ENCODE data around the gene UNKL.

UNKL gene

DNA sequence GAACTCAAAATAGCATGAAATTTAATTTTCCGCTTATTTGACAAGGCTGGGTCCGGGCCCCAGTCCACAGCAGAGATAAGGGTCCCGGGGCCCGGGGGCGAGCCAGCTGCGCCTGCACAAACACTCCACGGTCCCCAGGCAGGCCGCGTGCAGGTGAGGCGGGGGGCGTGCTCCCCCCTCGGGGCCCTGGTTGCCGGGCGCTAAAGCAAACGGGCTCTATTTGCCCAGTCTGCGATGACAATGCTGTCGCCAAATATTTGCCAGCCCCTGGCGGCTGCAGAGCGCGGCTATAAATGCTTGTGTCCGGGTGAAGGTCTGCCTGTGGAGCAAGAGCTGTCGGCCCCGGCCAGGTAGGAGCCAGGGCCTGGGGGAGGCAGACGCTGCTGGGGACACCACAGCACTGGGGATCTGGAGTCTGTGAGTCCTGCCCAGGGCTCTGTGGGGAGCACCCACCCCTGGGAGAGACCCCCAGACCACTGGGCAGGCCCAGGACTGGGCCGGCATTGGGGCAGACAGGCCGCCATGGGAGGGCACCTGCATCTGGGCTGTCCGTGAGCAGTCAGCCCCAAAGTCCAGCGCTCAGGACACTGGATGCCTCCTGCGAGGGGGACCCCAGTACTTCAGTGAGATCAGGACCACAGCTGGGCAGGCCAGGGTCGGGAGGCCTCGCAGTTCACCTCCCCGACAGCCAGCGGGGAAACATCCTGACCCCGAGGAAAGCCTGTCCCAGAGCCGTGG is 16.4 kb upstream of the UNKL start, which contains the start of gene PERCC1:
TSS of gene PERCC1 (plus strand) at position 320 of the 738 bp plus-strand sequence. CDS start 1,516 bp downstream, outside the sequence.
- no peak for DNase-seq

- DNase-seq: no peak
These were observed 15.8 kb upstream of the UNKL start for GRCh38 chr16:1430214-1430758.

DNA sequence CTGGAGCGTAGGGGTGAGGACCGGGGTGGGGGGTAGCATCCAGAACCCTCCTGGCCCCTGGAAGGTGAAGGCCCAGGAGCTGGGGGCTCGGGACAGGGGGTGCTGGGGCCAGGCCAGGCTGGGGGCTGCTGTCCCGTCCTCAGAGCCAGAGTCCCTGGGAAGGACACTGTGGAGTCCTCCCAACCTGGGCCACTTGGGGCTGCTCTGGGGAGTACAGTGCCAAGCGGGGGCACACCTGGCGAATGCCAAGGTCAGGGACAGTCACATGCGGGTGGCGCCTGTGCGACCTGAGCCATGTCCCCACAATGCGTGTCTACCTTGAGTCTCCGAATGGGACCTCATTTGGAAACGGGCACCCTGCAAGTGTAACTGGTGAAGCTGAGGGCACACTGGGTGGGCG is 15.1 kb upstream of the UNKL start:
- no peak for DNase-seq

DNA sequence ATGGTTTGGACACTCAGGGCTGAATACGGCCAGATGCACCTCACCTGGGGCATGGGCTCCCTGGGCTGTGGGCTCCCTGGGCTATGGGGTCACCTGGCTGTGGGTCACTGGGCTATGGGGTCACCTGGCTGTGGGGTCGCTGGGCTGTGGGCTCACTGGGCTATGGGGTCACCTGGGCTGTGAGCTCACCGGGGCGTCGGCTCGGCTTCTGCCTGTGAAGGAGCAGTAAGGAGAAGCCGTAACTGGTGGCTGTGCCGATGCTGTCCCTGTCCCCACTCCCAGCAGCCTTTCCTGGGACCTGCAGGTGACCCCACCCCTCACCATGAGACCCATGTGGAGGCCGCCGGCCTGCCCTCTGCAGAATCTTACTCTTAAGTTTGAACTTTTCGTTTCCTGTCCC is 14.5 kb upstream of the UNKL start:
- DNase-seq: no peak

GRCh38 chr16:1428511-1428910 is 14.0 kb upstream of the UNKL start:
- peak; percentile 4 to 22 for DNase-seq

- DNase-seq: no peak
These were observed 13.3 kb upstream of the UNKL start for GRCh38 chr16:1427473-1428461.

DNA sequence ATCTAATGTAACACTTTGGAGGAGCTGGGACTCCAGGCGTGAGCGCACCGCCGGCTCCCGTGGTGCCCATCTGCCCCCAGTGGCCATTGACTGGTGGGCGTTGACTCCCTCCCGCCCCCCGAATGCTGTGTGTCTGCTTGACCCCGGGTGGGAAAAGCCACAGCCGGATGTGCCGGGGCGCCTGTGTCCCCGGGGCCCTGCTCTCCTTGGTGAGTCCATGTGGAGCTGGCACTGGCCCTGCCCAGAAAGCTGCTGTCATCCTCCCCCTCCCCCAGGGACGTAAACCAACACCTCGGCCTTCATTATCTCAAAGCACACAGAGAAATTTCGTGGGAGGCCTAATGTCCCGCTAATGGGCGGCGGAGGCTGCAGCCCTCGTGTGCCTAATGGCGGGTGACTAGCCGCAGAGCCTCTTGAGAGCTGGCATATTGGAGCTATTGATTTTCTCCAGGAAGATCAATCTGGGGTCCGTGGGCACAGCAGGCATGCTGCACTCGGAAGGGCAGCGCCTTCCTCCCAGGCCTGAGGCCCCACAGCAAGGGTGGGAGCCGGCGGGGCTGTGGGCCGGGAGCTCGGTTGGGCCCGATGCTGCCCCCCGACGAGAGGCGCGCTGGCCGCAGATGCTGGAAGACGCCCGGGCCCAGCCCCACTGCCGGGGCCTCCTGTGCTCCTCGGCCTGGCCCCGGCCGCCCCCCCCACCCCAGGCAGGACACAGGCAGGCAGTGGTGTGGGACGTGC is 12.4 kb upstream of the UNKL start:
- no peak for DNase-seq

GRCh38 chr16:1425616-1426370 is 11.3 kb upstream of the UNKL start:
- no peak for DNase-seq

- no peak for DNase-seq
These were observed 9.5 kb upstream of the UNKL start for GRCh38 chr16:1424028-1424427.

GRCh38 chr16:1422076-1422475 is 7.6 kb upstream of the UNKL start:
- DNase-seq: no peak

- no peak for DNase-seq
These were observed 5.6 kb upstream of the UNKL start for GRCh38 chr16:1420111-1420539.

- no peak for DNase-seq
These were observed 2.0 kb upstream of the UNKL start for GRCh38 chr16:1416521-1416941.

GRCh38 chr16:1413684-1414531 is 596 bp downstream of the UNKL start:
- DNase-seq: peak; percentile 9 to 17

DNA sequence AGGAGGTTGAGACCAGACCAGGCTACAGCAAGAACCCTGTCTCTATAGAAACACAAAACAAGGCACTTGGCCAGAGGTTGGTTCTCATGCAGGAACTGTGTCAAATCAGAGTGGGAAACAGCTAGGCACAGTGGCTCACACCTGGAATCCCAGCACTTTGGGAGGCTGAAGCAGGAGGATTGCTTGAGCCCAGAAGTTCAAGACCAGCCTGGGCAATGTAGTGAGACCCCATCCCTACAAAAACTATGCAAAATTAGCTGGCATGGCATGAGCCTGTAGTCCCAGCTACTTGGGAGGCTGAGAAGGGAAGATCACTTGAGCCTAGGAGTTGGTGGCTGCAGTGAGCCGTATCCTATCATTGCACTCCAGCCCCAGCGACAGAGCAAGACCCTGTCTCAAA is 1.7 kb downstream of the UNKL start:
- DNase-seq: no peak

- peak; percentile 79 to 92 for DNase-seq
These were observed 6.2 kb downstream of the UNKL start for GRCh38 chr16:1408171-1408837.

DNA sequence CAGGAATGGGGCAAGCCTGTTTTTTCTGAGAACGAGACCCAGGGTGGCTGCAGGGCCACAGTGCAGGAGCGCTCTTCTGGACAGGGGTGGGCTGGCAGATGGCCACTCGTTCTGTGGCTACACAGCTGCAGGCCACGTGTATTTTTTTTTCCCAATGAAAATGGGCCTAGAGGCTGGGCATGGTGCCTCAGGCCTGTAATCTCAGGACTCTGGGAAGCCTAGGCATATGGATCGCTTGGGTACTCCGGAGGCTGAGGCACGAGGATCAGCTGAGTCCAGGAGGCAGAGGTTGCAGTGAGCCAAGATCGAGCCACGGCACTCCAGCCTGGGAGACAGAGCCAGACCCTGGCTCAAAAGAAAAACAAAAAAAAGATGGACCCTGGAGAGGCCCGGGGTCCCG is 6.8 kb downstream of the UNKL start:
- no peak for DNase-seq

DNA sequence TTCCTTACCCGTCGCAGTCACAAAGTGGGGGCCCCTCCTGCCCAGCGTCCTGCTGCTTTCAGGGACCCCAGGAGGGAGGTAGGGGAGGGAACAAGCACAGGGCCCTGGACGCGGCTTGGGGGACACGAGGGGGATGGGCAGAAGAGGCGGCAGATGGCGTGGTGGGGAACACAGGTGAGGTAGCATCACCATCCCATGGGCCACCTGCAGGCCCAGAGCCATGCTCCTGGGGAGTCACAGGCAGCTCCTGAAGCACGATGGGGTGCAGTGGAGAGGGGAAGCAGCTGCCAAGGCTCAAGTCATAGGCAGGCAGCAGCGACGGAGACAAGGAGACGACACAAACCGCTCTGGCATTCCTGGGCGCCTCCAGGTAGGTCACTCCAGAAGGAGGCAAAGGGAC is 10.8 kb downstream of the UNKL start:
- no peak for DNase-seq

DNA sequence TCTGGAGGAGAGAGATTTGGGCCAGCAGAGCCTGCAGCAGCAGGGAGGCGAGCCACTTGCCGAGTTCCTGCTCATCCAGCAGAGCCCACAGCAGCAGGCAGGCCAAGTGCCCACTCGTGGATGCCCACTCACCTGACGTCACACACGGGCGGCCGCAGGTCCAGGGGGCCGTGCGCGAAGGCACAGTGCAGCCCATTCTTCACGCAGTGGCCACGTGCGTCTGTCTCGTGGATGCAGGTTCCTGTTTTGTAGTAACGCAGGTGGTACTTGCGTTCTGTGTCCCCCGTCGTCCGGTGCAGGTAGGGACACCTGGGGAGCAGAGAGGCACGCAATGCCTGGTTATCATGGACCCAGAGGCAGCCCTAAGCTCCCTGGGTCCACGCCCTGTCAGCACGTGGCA is 11.5 kb downstream of the UNKL start:
- DNase-seq: no peak

GRCh38 chr16:1401758-1402154 is 12.7 kb downstream of the UNKL start:
- no peak for DNase-seq

DNA sequence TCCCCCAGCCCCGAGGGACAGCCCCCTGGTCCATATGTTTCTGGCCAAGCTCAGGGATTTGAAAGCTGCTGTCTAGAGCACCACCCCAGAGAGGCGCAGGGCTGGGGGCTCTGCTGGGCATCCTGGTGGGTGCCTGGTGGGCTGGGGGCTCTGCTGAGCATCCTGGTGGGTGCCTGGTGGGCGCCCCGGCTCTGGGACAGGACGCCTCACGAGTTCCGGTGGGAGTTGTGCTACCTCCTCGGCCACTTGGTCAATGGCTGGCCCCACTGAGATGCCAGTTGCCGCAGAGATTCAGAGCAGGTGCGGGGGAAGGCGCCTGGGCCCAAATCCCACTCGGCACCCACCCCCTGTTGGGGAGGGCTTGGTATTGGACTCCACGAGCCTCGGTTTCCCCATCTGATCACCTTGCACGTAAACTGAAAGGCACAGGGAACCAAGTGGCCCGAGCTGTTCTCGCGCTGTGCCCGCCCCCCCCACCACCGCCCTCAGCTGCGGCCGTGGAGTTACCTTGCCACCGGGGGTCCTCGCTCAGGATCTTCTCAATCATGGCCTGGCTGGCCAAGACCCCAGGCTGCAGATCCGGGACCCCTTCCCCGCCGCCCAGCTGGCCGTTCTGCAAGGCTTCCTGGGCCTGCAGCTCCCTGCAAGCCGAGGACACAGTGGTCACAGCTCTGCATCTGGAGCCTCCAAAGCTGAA is 13.3 kb downstream of the UNKL start:
- no peak for DNase-seq
